Activated T-cell treated with anti-CD3 and anti-CD28 coated beads for 24 hours (primary cell): ENCODE measurements around the gene PPARA.
"Not testable (repeated sequence)": the region's sequence is repeated elsewhere in the genome, so short reads cannot be mapped to it uniquely, and the experiment has no call there.

Experiments used
- DNase-seq: peaks from one replicate; pipeline ENCODE4 v3.0.0-alpha.2; 2020; ENCODE audit warnings: low read depth

The PPARA gene

GRCh38 chr22:46173152-46173551 lies 22.8 kb downstream of the PPARA start:
- no peak for DNase-seq

GRCh38 chr22:46175631-46176030 lies 25.3 kb downstream of the PPARA start:
- DNase-seq, result no peak

GRCh38 chr22:46176508-46177003 lies 26.2 kb downstream of the PPARA start:
- no peak for DNase-seq

GRCh38 chr22:46178755-46179505 lies 28.6 kb downstream of the PPARA start:
- DNase-seq, result no peak

GRCh38 chr22:46179748-46180147 lies 29.4 kb downstream of the PPARA start:
- no peak for DNase-seq

GRCh38 chr22:46180370-46181137 lies 30.2 kb downstream of the PPARA start:
- no peak for DNase-seq

GRCh38 chr22:46183733-46184132 lies 33.4 kb downstream of the PPARA start:
- no peak for DNase-seq

- DNase-seq, result no peak
Observed at GRCh38 chr22:46185283-46185682, 35.0 kb downstream of the PPARA start.

- no peak for DNase-seq
Observed at GRCh38 chr22:46187862-46188261, 37.5 kb downstream of the PPARA start.

GRCh38 chr22:46192210-46192993 lies 42.1 kb downstream of the PPARA start:
- DNase-seq, result no peak

- DNase-seq, result no peak
Observed at GRCh38 chr22:46193898-46194310, 43.6 kb downstream of the PPARA start.

GRCh38 chr22:46195487-46196165 lies 45.3 kb downstream of the PPARA start:
- no peak for DNase-seq

- DNase-seq, result no peak
Observed at GRCh38 chr22:46196278-46196677, 46.0 kb downstream of the PPARA start.

- no peak for DNase-seq
Observed at GRCh38 chr22:46198274-46198673, 47.9 kb downstream of the PPARA start.

GRCh38 chr22:46198806-46199205 lies 48.5 kb downstream of the PPARA start:
- not testable (repeated sequence) for DNase-seq

- no peak for DNase-seq
Observed at GRCh38 chr22:46201059-46201757, 50.9 kb downstream of the PPARA start.

GRCh38 chr22:46202897-46203600 lies 52.7 kb downstream of the PPARA start:
- DNase-seq, result no peak

GRCh38 chr22:46203601-46203980 lies 53.3 kb downstream of the PPARA start:
- no peak for DNase-seq

GRCh38 chr22:46209262-46209661 lies 58.9 kb downstream of the PPARA start:
- DNase-seq, result no peak

- DNase-seq, result no peak
Observed at GRCh38 chr22:46212195-46212594, 61.9 kb downstream of the PPARA start.

- no peak for DNase-seq
Observed at GRCh38 chr22:46213052-46213451, 62.7 kb downstream of the PPARA start.
